Omental fat pad (tissue), 4 donors: ENCODE data around the gene MCM6. TPM values are rescaled to one million over a fixed set of nuclear protein-coding genes. Genes with fewer than 3 reads are reported as not detected.

Experiments used
- ATAC-seq: fragments of 150-250 bp; one replicate; pipeline ENCODE4 v1.9.1; 2016; ENCODE audit warnings: mild to moderate bottlenecking, moderate library complexity; ENCODE audit not compliant: low FRiP score
- DNase-seq: peaks from one replicate; pipeline ENCODE4 v3.0.0-alpha.2; 2019; ENCODE audit warnings: low spot score
- total RNA-seq, 4 donors: library from RNA; depleted of rRNA; stranded (reverse); fragments of >200 nt; gene quantifications; one replicate each; pipeline ENCODE4 v1.1.0, GENCODE V29; 2016
- TF ChIP-seq, protein P1 (sequence below), 3 donors: fragments of 450-650 bp; IDR thresholded peaks; one replicate each; pipeline ENCODE4 v1.5.1; 2016 to 2017; ENCODE audit warnings: antibody characterized with exemption in 3 of 3, mild to moderate bottlenecking in 3 of 3, moderate library complexity in 2 of 3

MCM6 gene
- total RNA-seq, 4 donors from 2014 or later = 8.5 to 13.1 (median 12.2) TPM

DNA sequence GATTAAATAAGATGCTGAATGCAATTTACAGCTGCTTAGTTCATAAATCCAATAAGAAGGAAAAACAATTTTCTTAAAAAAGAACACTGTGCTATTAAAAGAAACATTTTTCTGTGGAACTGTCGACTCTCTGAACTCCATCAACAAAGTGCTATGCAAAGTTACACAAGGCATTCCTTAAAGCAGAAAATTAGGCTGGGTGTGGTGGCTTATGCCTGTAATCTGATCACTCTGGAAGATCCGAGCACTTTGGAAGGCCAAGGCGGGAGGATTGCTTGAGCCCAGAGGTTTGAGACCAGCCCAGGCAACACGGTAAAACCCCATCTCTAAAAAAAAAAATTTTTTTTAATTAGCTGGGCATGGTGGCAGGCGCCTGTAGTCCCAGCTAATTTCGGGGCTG is 13.0 kb downstream of the MCM6 start:
- DNase-seq (no peak), ATAC-seq (no peak)
- TF ChIP-seq, protein P1, sequence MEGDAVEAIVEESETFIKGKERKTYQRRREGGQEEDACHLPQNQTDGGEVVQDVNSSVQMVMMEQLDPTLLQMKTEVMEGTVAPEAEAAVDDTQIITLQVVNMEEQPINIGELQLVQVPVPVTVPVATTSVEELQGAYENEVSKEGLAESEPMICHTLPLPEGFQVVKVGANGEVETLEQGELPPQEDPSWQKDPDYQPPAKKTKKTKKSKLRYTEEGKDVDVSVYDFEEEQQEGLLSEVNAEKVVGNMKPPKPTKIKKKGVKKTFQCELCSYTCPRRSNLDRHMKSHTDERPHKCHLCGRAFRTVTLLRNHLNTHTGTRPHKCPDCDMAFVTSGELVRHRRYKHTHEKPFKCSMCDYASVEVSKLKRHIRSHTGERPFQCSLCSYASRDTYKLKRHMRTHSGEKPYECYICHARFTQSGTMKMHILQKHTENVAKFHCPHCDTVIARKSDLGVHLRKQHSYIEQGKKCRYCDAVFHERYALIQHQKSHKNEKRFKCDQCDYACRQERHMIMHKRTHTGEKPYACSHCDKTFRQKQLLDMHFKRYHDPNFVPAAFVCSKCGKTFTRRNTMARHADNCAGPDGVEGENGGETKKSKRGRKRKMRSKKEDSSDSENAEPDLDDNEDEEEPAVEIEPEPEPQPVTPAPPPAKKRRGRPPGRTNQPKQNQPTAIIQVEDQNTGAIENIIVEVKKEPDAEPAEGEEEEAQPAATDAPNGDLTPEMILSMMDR (IDR thresholded peaks at IDR 0.05) = no peak

DNA sequence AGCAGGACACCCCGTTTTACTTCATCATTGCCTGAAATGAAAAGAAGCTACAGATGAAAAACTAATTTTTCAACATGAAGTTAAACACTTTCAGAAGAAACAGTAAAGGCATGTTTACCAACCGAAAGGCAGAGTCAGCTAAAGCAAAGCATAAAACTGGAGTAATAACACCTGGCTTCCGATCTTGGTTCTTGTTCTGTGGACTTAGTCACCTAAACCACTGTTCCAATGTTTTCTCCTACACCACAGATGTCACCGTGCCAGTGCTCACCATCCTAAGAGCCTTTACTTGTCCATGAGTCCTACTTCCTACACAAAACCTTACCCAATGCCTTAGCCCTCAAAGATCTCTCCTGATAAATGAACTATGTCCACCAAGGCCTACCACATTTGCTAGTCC is 13.5 kb downstream of the MCM6 start:
- TF ChIP-seq, protein P1 (IDR thresholded peaks at IDR 0.05) = no peak
- ATAC-seq (no peak), DNase-seq (no peak)

DNA sequence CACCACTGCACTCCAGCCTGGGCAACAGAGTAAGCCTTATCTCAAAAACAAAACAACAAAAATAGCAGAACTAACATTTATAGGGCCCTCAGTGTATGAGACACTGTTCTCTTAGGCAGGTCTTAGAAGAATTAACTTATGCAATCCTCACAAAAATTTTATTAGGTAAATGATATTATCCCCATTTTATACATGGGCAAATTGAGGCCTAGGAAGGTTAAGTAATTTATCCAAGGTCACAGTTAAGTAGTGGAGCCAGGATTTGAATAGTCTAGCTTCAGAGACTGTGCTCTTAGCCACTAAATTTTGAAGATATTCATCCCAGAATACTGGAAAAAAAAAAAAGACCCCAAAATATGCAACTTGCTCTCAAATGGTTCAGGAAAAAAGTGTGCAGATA is 22.8 kb downstream of the MCM6 start:
- DNase-seq (no peak), ATAC-seq (no peak)
- TF ChIP-seq, protein P1 (IDR thresholded peaks at IDR 0.05) = no peak

DNA sequence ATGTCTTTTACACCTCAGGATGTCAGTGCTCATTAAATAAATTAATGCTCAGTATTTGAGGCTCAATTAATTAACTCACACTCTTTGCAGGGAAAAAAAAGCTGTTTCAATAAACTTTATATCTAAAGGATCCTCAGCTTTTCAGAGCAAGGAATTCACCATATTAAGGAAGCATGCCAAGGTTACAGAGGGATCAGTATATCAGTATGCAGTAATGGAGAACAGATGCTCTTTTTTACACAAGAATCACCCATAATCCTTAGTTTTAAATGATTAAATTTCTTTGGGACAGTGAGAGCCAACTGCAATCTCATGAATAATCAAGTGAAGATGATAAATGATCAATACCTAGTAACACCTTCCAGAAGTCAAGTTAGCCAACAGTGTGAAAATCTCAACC is 24.4 kb downstream of the MCM6 start:
- TF ChIP-seq, protein P1 (IDR thresholded peaks at IDR 0.05) = no peak
- no peak for ATAC-seq
- DNase-seq = no peak

DNA sequence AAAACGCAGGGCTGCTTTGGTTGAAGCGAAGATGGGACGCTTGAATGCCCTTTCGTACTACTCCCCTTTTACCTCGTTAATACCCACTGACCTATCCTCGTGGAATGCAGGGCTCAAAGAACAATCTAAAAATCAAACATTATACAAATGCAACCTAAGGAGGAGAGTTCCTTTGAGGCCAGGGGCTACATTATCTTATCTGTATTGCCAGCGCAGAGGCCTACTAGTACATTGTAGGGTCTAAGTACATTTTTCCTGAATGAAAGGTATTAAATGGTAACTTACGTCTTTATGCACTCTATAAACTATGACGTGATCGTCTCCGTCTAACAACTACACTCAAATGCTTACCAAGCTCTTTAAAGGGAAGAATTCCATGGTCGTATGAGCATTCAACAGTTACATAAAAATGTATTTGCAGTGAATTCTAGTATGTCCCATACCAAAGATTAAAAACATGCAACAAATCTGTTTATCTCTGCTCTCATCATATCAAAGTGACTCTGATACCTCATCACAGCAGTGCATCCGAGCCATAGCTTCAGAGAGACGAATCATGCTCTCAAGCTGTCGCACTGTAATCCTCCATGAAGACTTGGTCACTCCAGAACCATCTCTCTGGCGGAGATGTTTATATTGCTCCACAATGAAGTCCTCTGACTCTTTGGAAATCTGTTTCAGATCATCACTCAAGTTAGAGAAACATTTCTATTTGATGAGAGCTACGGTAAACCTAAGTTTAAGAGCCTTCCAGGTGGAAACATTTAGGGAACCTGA is 25.2 kb downstream of the MCM6 start:
- TF ChIP-seq, protein P1 (IDR thresholded peaks at IDR 0.05) = no peak
- ATAC-seq = no peak
- no peak for DNase-seq

DNA sequence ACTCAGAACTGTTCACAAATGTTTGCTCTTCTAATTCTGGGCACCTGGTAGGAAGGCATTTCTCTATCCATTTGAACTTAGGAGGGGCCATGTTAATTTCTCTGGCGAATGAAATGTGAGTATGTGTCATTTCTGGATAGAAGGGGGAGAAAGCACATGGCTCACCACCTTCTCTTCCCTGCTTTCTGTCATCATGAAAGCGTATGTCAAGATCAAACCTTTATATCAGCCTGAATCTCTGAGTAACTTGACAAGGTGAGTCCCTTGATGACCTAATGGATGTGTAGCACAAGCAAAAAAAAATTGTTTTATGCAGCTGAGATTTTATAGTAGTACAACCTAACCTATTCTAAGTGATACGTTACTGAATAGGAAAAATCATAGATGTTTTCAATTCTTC is 27.2 kb downstream of the MCM6 start:
- no peak for ATAC-seq

More for the DNA sequence above, 27.2 kb downstream of the MCM6 start:
- TF ChIP-seq, protein P1 (IDR thresholded peaks at IDR 0.05) = no peak
- no peak for DNase-seq
